Smooth muscle cell (in vitro differentiated cells): ENCODE results near the gene CDH4. TPM values are rescaled to one million over a fixed set of nuclear protein-coding genes. Genes with fewer than 3 reads are reported as not detected.

Experiments
- DNase-seq: peaks from one replicate; lab custom pipeline; 2025; ENCODE audit not compliant: unreplicated experiment; lab: John Stamatoyannopoulos, UW
- H2AFZ ChIP-seq: fragments of 200-600 bp; sonication (generic); 2 replicates; pipeline ENCODE4 v1.6.0; 2016; ENCODE audit warnings: antibody characterized with exemption, low read depth, mild to moderate bottlenecking
- H3F3A ChIP-seq: fragments of 200-600 bp; sonication (generic); 2 replicates; pipeline ENCODE4 v1.6.0; 2017; ENCODE audit warnings: antibody characterized with exemption, low read depth
- H3K27ac ChIP-seq: fragments of 200-600 bp; sonication (generic); 2 replicates; pipeline ENCODE4 v1.5.1; 2016; ENCODE audit warnings: low read depth, mild to moderate bottlenecking
- H3K27me3 ChIP-seq: fragments of 200-600 bp; sonication (generic); 2 replicates; pipeline ENCODE4 v1.6.1; 2016; ENCODE audit warnings: low read depth, mild to moderate bottlenecking
- H3K36me3 ChIP-seq: fragments of 200-600 bp; sonication (generic); 2 replicates; pipeline ENCODE4 v1.5.1; 2016; ENCODE audit warnings: low read depth
- H3K4me1 ChIP-seq: fragments of 200-600 bp; sonication (generic); 2 replicates; pipeline ENCODE4 v1.5.1; 2016; ENCODE audit warnings: low read depth
- H3K4me2 ChIP-seq: fragments of 200-600 bp; sonication (generic); 2 replicates; pipeline ENCODE4 v1.6.0; 2016; ENCODE audit warnings: mild to moderate bottlenecking
- H3K4me3 ChIP-seq: fragments of 200-600 bp; sonication (generic); 2 replicates; pipeline ENCODE4 v1.5.1; 2016; ENCODE audit warnings: mild to moderate bottlenecking
- H3K79me2 ChIP-seq: fragments of 200-600 bp; sonication (generic); 2 replicates; pipeline ENCODE4 v1.6.0; 2016; ENCODE audit warnings: low read depth, mild to moderate bottlenecking
- H3K9ac ChIP-seq: fragments of 200-600 bp; sonication (generic); 2 replicates; pipeline ENCODE4 v1.6.0; 2016; ENCODE audit warnings: low read depth
- H3K9me3 ChIP-seq: fragments of 200-600 bp; sonication (generic); replicated peaks from 2 replicates; pipeline ENCODE4 v1.5.1; 2016; ENCODE audit warnings: low read depth
- H4K20me1 ChIP-seq: fragments of 200-600 bp; sonication (generic); 2 replicates; pipeline ENCODE4 v1.6.0; 2016; ENCODE audit warnings: low read depth
- CTCF ChIP-seq: fragments of 200-600 bp; sonication (generic); IDR thresholded peaks from 2 replicates; pipeline ENCODE4 v1.5.1; 2017; ENCODE audit warnings: borderline replicate concordance, mild to moderate bottlenecking, antibody characterized with exemption; ENCODE audit not compliant: insufficient read depth, poor library complexity, severe bottlenecking
- WGBS: methylation state at CpG from one replicate; pipeline ENCODE4 v1.1.7; 2016; ENCODE audit warnings: low lambda C conversion rate; 5-methylcytosine and 5-hydroxymethylcytosine counted together
- polyA plus RNA-seq: library from polyadenylated mRNA; unstranded; fragments of >200 nt; fragmentation: Nextera tagmentation; extraction: Ambion mirVana; gene quantifications from 2 replicates; pipeline ENCODE4 v1.2.1, GENCODE V29; 2016
- total RNA-seq: library from RNA; depleted of rRNA; stranded (reverse); fragments of >200 nt; gene quantifications from 2 replicates; pipeline ENCODE4 v1.2.3, GENCODE V29; 2014

CDH4 gene
- total and polyA plus RNA-seq, 2 experiments from 2014 or later: 0.03 to 0.04 TPM

- H3K27me3 ChIP-seq: peaks cover 62% of the 10 kb centered on the region
- H2AFZ ChIP-seq: no peak overlapping the region
- no peak overlapping the region for H3K4me3 ChIP-seq
- H3K27ac ChIP-seq: no peak overlapping the region
- no peaks in the 10 kb centered on the region for H3F3A ChIP-seq
- H3K79me2 ChIP-seq: no peaks in the 10 kb centered on the region
- H4K20me1 ChIP-seq: no peaks in the 10 kb centered on the region
- H3K9me3 ChIP-seq: no peaks in the 10 kb centered on the region
- H3K36me3 ChIP-seq: no peaks in the 10 kb centered on the region
- no peak overlapping the region for H3K9ac ChIP-seq
- TF ChIP-seq CTCF: no peak
- 67% methylated on average over 7 of the region's 7 CpGs for WGBS
- no peaks in the 10 kb centered on the region for H3K4me1 ChIP-seq
- no peak overlapping the region for H3K4me2 ChIP-seq
- no peak for DNase-seq
These were observed 4.8 kb downstream of the CDH4 start for GRCh38 chr20:61256824-61257223.

DNA sequence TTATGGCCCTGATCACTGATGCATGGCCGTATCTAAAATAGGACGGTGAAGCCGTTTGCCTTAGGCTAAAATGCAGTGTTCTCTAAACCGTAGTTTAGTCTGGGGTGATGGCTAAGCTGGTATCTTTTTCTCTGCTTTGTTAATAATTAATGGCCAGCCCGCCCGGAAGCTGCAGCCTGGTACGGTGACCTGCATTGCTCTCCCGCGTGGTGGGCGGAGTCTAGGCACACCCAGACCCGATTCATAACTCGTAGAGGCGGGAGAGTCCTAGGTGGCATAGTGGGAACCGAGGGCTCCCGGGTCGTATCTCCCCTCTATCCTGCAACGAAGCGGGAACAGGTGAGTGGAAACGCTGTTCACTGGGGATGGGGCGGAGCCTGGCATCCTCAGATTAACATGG, 5.5 kb downstream of the CDH4 start:
- no peak for DNase-seq
- H4K20me1 ChIP-seq: no peaks in the 10 kb centered on the region
- no peak overlapping the region for H3K9ac ChIP-seq
- no peaks in the 10 kb centered on the region for H3K36me3 ChIP-seq
- no peak overlapping the region for H2AFZ ChIP-seq
- no peak overlapping the region for H3K4me3 ChIP-seq
- no peak for TF ChIP-seq CTCF
- no peaks in the 10 kb centered on the region for H3F3A ChIP-seq
- no peak overlapping the region for H3K4me2 ChIP-seq
- WGBS: 94% methylated on average over 20 of the region's 20 CpGs
- H3K4me1 ChIP-seq: no peaks in the 10 kb centered on the region
- H3K79me2 ChIP-seq: no peaks in the 10 kb centered on the region
- peaks cover 64% of the 10 kb centered on the region for H3K27me3 ChIP-seq
- no peaks in the 10 kb centered on the region for H3K9me3 ChIP-seq
- H3K27ac ChIP-seq: no peak overlapping the region

DNA sequence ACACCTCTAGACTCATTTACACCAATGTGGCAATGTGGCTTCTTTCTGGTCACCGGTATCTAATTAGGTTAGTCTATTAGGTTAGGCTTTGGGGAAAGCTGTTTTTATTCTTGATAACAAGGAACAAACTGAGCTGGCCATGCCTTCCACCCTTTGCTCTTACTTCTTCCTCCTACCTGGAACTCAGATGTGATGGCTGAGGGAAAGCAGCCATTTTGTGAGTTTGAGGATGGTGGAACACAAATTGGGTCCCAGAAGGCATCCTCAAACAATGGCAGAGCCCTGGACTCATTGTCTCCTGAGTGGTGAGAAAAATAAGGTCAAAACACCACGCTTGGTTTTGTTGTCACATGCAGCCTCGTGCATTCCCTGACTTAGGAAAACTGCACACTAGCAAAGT, 7.7 kb downstream of the CDH4 start:
- Histone ChIP-seq H3K4me2 (no peak overlapping the region), H3K9me3 (no peaks in the 10 kb centered on the region), H3K9ac (no peak overlapping the region), H4K20me1 (no peaks in the 10 kb centered on the region), H3K79me2 (no peaks in the 10 kb centered on the region), H3K36me3 (no peaks in the 10 kb centered on the region), H3F3A (no peaks in the 10 kb centered on the region), H2AFZ (no peak overlapping the region), H3K27me3 (peaks cover 43% of the 10 kb centered on the region), H3K27ac (no peak overlapping the region), H3K4me1 (no peaks in the 10 kb centered on the region), H3K4me3 (no peak overlapping the region)
- TF ChIP-seq CTCF: no peak
- 92% methylated on average over 3 of the region's 3 CpGs for WGBS
- no peak for DNase-seq

DNA sequence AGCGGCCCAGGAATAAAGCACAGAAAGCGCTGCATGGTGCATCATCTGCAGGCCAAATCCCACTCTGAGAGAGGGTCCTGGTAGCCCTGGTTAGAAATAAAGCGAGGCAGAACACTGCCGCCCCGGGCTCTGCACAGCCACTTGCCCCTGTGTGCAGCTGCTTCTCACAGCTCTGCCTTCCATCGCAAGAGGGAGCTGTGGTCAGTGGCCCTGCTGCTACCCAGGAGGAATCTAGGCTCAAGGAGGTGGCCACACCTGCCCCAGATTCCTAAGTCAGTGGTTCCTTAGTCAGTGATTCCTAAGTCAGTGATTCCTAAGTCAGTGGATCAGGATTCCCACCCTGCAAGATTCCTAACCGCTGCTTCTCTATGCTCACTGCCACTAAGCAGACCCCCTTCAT, 8.8 kb downstream of the CDH4 start:
- Histone ChIP-seq H3K27me3 (peaks cover 35% of the 10 kb centered on the region), H3K79me2 (no peaks in the 10 kb centered on the region), H3F3A (no peaks in the 10 kb centered on the region), H3K4me2 (no peak overlapping the region), H3K9me3 (no peaks in the 10 kb centered on the region), H3K4me3 (no peak overlapping the region), H3K36me3 (no peaks in the 10 kb centered on the region), H4K20me1 (no peaks in the 10 kb centered on the region), H3K4me1 (no peaks in the 10 kb centered on the region), H2AFZ (no peak overlapping the region), H3K27ac (no peak overlapping the region), H3K9ac (no peak overlapping the region)
- 62% methylated on average over 7 of the region's 7 CpGs for WGBS
- no peak for TF ChIP-seq CTCF
- no peak for DNase-seq
